Cardiac fibroblast (primary cell): ENCODE measurements around the gene TTC33.

Experiments used
- DNase-seq, 2 donors: peaks; one replicate each; pipeline versions ENCODE4 v3.0.0 to v3.0.0-alpha.2; 2010; ENCODE audit warnings: low read depth in 2 of 2
- H3K4me3 ChIP-seq, 2 donors: replicated peaks in 1 of 2; 1 replicate in 1 of 2; 2 replicates in 1 of 2; pipeline ENCODE4 v1.5.1; 2011; ENCODE audit warnings: low read depth in 2 of 2, low read length in 2 of 2, mild to moderate bottlenecking in 2 of 2, moderate library complexity in 1 of 2
- TF ChIP-seq, protein P1 (sequence below): IDR thresholded peaks from one replicate; pipeline ENCODE4 v1.5.1; 2011; ENCODE audit warnings: low read depth, mild to moderate bottlenecking, low read length, inconsistent platforms

TTC33 gene

GRCh38 chr5:40507095-40507494, 248.7 kb downstream of the TTC33 start:
- H3K4me3 ChIP-seq: no peak overlapping the region
- peak; percentile 11 to 33 for DNase-seq
- TF ChIP-seq, protein P1, sequence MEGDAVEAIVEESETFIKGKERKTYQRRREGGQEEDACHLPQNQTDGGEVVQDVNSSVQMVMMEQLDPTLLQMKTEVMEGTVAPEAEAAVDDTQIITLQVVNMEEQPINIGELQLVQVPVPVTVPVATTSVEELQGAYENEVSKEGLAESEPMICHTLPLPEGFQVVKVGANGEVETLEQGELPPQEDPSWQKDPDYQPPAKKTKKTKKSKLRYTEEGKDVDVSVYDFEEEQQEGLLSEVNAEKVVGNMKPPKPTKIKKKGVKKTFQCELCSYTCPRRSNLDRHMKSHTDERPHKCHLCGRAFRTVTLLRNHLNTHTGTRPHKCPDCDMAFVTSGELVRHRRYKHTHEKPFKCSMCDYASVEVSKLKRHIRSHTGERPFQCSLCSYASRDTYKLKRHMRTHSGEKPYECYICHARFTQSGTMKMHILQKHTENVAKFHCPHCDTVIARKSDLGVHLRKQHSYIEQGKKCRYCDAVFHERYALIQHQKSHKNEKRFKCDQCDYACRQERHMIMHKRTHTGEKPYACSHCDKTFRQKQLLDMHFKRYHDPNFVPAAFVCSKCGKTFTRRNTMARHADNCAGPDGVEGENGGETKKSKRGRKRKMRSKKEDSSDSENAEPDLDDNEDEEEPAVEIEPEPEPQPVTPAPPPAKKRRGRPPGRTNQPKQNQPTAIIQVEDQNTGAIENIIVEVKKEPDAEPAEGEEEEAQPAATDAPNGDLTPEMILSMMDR: peak; percentile 27

- no peak for DNase-seq
- H3K4me3 ChIP-seq: no peak overlapping the region
- TF ChIP-seq, protein P1: no peak
These were observed 250.7 kb downstream of the TTC33 start for GRCh38 chr5:40505031-40505430.

- no peak overlapping the region for H3K4me3 ChIP-seq
- DNase-seq: no peak
- TF ChIP-seq, protein P1: no peak
These were observed 252.3 kb downstream of the TTC33 start for GRCh38 chr5:40503439-40503838.

DNA sequence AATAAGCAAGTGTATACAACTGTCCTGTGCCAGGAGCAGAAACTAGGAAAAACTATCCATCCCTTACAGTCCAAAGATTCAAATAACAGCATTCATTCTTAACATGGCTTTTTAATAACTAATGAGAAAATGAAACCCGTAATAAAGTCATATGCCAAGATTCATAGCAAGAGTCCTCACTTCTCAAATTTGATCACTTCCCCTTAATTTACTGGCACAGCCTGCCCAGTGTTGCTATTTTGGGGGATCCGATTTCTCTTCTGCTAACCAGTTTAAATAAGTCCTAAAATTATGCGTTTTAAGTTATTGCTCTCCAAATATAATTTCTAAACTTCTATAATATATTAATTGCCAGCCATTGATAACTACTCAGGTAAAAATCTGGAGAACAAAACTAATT, 253.0 kb downstream of the TTC33 start:
- DNase-seq: no peak
- TF ChIP-seq, protein P1: no peak
- no peak overlapping the region for H3K4me3 ChIP-seq

GRCh38 chr5:40501711-40502444, 253.9 kb downstream of the TTC33 start:
- H3K4me3 ChIP-seq: no peak overlapping the region
- no peak for DNase-seq
- TF ChIP-seq, protein P1: no peak

DNA sequence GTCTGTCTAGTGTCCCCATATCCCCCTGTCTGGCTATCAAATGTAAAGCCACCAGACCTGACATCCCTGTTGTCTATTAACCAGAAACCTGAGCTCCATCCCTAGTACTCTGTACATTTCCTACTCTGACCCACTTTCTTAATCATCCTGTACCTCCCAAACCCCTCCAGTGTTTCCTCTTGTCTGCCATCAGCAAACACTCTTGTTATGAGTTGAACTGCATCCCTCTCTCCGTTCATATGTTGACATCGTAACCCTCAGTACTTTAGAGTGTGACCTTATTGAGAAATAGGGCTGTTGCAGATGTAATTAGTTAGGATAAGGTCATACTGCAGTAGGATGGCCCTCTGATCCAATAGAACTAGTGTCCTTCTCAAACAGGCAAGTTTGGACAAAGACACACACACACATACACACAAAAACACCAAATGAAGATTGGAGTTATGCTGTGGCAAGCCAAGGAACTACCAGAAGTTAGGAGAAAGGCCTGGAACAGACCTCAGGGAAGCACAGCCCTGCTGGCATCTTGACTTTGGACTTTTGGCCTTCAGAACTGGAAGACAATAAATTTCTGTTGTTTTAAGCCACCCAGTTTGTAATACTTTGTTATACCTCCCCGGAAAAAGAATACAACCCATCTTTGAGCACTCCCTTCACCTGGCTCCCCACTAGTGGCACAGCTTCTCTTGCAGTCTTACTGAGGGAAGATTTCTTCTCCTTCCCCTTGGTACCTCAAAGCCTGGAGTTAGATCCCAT, 256.1 kb downstream of the TTC33 start:
- no peak overlapping the region for H3K4me3 ChIP-seq
- no peak for DNase-seq
- TF ChIP-seq, protein P1: no peak
